ENCODE data around the gene ADARB1. TPM values are rescaled to one million over a fixed set of nuclear protein-coding genes. Genes with fewer than 3 reads are reported as not detected.

ADARB1 gene
- total RNA-seq, 2 experiments from 2014 or later, result 27.5 to 28.6 TPM

GRCh38 chr21:45090966-45091365 is 16.6 kb downstream of the ADARB1 start:
- H3K9me3 Mint-ChIP-seq, result no peaks in the 10 kb centered on the region
- H3K36me3 ChIP-seq (ENCODE audit: insufficient read depth, low read length), result peaks cover 7% of the 10 kb centered on the region
- H3K4me1 Mint-ChIP-seq (ENCODE audit: low read depth), result peaks cover 87% of the 10 kb centered on the region
- ChIA-PET CTCF (interaction anchor here (1.2 kb wide), 1 partner anchor 37 kb away, joined by 3 read pairs; no protein-coding TSS in a partner anchor), POLR2A (interaction anchor here (0.7 kb wide), 1 partner anchor 12 kb away, joined by 3 read pairs; no protein-coding TSS in a partner anchor)
- no peak overlapping the region for H3K4me3 ChIP-seq (ENCODE audit: low read length)
- peak overlapping the region; percentile 47 for H3K27ac Mint-ChIP-seq
- no peaks in the 10 kb centered on the region for H3K27me3 Mint-ChIP-seq
- intact Hi-C loops (cut with DNase I, micrococcal nuclease), result no loop called here
- DNase-seq (no peak), ATAC-seq (ENCODE audit: poor library complexity) (no peak)
- H3K4me1 ChIP-seq (ENCODE audit: insufficient read depth, low read length), result peaks cover 53% of the 10 kb centered on the region
- H3K9me3 ChIP-seq (ENCODE audit: control insufficient read depth in 1 of 2, insufficient read depth in 1 of 2, low read length in 2 of 2), result no peaks in the 10 kb centered on the region
- H3K36me3 Mint-ChIP-seq (ENCODE audit: low read depth), result no peaks in the 10 kb centered on the region
- H3K27me3 ChIP-seq (ENCODE audit: control insufficient read depth in 1 of 2, insufficient read depth in 2 of 2, low read length in 2 of 2), result no peaks in the 10 kb centered on the region
- no peak overlapping the region for H3K27ac ChIP-seq (ENCODE audit: low read depth in 1 of 2, low read length in 2 of 2)
- TF ChIP-seq, protein P1, sequence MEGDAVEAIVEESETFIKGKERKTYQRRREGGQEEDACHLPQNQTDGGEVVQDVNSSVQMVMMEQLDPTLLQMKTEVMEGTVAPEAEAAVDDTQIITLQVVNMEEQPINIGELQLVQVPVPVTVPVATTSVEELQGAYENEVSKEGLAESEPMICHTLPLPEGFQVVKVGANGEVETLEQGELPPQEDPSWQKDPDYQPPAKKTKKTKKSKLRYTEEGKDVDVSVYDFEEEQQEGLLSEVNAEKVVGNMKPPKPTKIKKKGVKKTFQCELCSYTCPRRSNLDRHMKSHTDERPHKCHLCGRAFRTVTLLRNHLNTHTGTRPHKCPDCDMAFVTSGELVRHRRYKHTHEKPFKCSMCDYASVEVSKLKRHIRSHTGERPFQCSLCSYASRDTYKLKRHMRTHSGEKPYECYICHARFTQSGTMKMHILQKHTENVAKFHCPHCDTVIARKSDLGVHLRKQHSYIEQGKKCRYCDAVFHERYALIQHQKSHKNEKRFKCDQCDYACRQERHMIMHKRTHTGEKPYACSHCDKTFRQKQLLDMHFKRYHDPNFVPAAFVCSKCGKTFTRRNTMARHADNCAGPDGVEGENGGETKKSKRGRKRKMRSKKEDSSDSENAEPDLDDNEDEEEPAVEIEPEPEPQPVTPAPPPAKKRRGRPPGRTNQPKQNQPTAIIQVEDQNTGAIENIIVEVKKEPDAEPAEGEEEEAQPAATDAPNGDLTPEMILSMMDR (IDR thresholded peaks at IDR 0.05), result no peak
- H3K4me3 Mint-ChIP-seq, result no peak overlapping the region

GRCh38 chr21:45091550-45092322 is 17.4 kb downstream of the ADARB1 start:
- H3K9me3 Mint-ChIP-seq, result no peaks in the 10 kb centered on the region
- CTCF ChIA-PET, result no interaction called here
- H3K27ac Mint-ChIP-seq, result no peak overlapping the region
- POLR2A ChIA-PET, result interaction anchor here (0.7 to 1.0 kb wide), 2 partner anchors 11 to 290 kb away, joined by 3 to 4 read pairs; partner anchors contain the start of gene UBE2G2
- peaks cover 84% of the 10 kb centered on the region for H3K4me1 Mint-ChIP-seq (ENCODE audit: low read depth)
- H3K4me3 ChIP-seq (ENCODE audit: low read length), result no peak overlapping the region
- H3K36me3 ChIP-seq (ENCODE audit: insufficient read depth, low read length), result peaks cover 7% of the 10 kb centered on the region
- no peak overlapping the region for H3K27ac ChIP-seq (ENCODE audit: low read depth in 1 of 2, low read length in 2 of 2)
- H3K27me3 Mint-ChIP-seq, result no peaks in the 10 kb centered on the region
- no peak for ATAC-seq (ENCODE audit: poor library complexity)
- TF ChIP-seq, protein P1 (IDR thresholded peaks at IDR 0.05), result no peak
- no peak for DNase-seq
- no peaks in the 10 kb centered on the region for H3K27me3 ChIP-seq (ENCODE audit: control insufficient read depth in 1 of 2, insufficient read depth in 2 of 2, low read length in 2 of 2)
- H3K9me3 ChIP-seq (ENCODE audit: control insufficient read depth in 1 of 2, insufficient read depth in 1 of 2, low read length in 2 of 2), result no peaks in the 10 kb centered on the region
- intact Hi-C loops (cut with DNase I, micrococcal nuclease), result no loop called here
- H3K36me3 Mint-ChIP-seq (ENCODE audit: low read depth), result no peaks in the 10 kb centered on the region
- peaks cover 46% of the 10 kb centered on the region for H3K4me1 ChIP-seq (ENCODE audit: insufficient read depth, low read length)
- H3K4me3 Mint-ChIP-seq, result no peak overlapping the region

GRCh38 chr21:45093035-45093532 is 18.7 kb downstream of the ADARB1 start:
- Histone ChIP-seq H3K27me3 (ENCODE audit: control insufficient read depth in 1 of 2, insufficient read depth in 2 of 2, low read length in 2 of 2) (no peaks in the 10 kb centered on the region), H3K36me3 (ENCODE audit: insufficient read depth, low read length) (peaks cover 7% of the 10 kb centered on the region), H3K4me3 (ENCODE audit: low read length) (no peak overlapping the region), H3K4me1 (ENCODE audit: insufficient read depth, low read length) (peaks cover 36% of the 10 kb centered on the region), H3K9me3 (ENCODE audit: control insufficient read depth in 1 of 2, insufficient read depth in 1 of 2, low read length in 2 of 2) (no peaks in the 10 kb centered on the region), H3K27ac (ENCODE audit: low read depth in 1 of 2, low read length in 2 of 2) (no peak overlapping the region)
- peaks cover 82% of the 10 kb centered on the region for H3K4me1 Mint-ChIP-seq (ENCODE audit: low read depth)
- ATAC-seq (ENCODE audit: poor library complexity) (no peak), DNase-seq (no peak)
- TF ChIP-seq, protein P1 (IDR thresholded peaks at IDR 0.05), result no peak
- POLR2A ChIA-PET, result interaction anchor here (1.0 kb wide), 2 partner anchors 13 to 14 kb away, joined by 3 read pairs; no protein-coding TSS in a partner anchor
- H3K4me3 Mint-ChIP-seq, result peak overlapping the region; percentile 15
- peak overlapping the region; percentile 14 for H3K27ac Mint-ChIP-seq
- H3K36me3 Mint-ChIP-seq (ENCODE audit: low read depth), result no peaks in the 10 kb centered on the region
- intact Hi-C loops (cut with DNase I, micrococcal nuclease), result no loop called here
- CTCF ChIA-PET, result no interaction called here
- no peaks in the 10 kb centered on the region for H3K27me3 Mint-ChIP-seq
- H3K9me3 Mint-ChIP-seq, result no peaks in the 10 kb centered on the region

Data from CD4-positive, alpha-beta T cell (primary cell).